Heart left ventricle (tissue), 13 donors: Measurements from ENCODE around the gene PLCB1.

Source experiments
- POLR2A ChIP-seq, 2 donors: fragments of 450-650 bp; IDR thresholded peaks; one replicate each; pipeline ENCODE4 v1.6.1; 2017; ENCODE audit warnings: antibody characterized with exemption in 2 of 2, mild to moderate bottlenecking in 2 of 2, moderate library complexity in 2 of 2
- TF ChIP-seq, protein P1 (sequence below), 12 donors: fragments of 200-600 bp; sonication (generic) in 4 of 12; IDR thresholded peaks; one replicate each; pipeline versions ENCODE4 v1.5.0 to v1.8.0; 2018 to 2022; ENCODE audit warnings: antibody characterized with exemption in 12 of 12, mild to moderate bottlenecking in 5 of 12
- donor health status: ischemic (EF 13 %, LVEDD 7.1; RV severe dilation, severe dysfunction).
- donor health status: DM: no; HTN: yes; CAD: no.
- donor health status: DM: no; HTN: no; CAD: no.
- donor health status: ischemic (EF 25% LVEDD 6.9; RV normal size, moderate dysfunction).
- donor health status: ischemic (EF 25% LVEDD 5.7; RV mildly dilated, moderate dysfunction).
- donor health status: ischemic (EF 35%, LVEDD 5.7; RV mildly dilated, moderate dysfunction).
- donor health status: nonischemic (EF 11% LVEDD 7.7; RV severe dilation, severe dysfunction).
- donor health status: DM: yes; HTN: yes; CAD: no.
- donor health status: PGD.
- donor health status: ischemic (EF 29% LVEDD 5.4; RV normal size, mild dysfunction).
- donor health status: nonischemic (EF 23%, LVEDD 6.1; RV moderate dilation, normal function).

DNA sequence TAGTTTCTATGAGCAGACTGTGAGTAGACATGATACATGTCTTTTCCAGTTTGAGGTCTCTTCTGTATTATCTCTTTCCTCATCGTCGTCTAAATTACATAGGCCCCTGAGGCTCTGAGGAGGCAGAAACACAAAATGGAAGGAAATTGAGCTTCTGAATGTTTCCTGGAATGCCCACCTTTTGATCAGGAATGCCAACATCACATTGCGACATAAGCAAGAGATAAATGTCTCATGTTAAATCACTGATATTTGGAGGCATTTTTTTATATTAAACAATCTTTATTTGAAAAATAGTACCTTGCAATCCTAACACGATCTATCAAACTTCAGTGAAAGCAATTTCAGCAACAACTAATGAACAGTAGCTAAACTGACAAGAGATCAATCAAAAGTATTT, 802.3 kb downstream of the PLCB1 start:
- TF ChIP-seq, protein P1, sequence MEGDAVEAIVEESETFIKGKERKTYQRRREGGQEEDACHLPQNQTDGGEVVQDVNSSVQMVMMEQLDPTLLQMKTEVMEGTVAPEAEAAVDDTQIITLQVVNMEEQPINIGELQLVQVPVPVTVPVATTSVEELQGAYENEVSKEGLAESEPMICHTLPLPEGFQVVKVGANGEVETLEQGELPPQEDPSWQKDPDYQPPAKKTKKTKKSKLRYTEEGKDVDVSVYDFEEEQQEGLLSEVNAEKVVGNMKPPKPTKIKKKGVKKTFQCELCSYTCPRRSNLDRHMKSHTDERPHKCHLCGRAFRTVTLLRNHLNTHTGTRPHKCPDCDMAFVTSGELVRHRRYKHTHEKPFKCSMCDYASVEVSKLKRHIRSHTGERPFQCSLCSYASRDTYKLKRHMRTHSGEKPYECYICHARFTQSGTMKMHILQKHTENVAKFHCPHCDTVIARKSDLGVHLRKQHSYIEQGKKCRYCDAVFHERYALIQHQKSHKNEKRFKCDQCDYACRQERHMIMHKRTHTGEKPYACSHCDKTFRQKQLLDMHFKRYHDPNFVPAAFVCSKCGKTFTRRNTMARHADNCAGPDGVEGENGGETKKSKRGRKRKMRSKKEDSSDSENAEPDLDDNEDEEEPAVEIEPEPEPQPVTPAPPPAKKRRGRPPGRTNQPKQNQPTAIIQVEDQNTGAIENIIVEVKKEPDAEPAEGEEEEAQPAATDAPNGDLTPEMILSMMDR (IDR thresholded peaks at IDR 0.05) = no peak
- TF ChIP-seq POLR2A (IDR thresholded peaks at IDR 0.05) = no peak
